ENCODE results near the gene PDGFRB. TPM values are rescaled to one million over a fixed set of nuclear protein-coding genes. Genes with fewer than 3 reads are reported as not detected.

Gene PDGFRB
- total RNA-seq, 2 donors from 2014 or later = 24.1 to 34.2 TPM

DNA sequence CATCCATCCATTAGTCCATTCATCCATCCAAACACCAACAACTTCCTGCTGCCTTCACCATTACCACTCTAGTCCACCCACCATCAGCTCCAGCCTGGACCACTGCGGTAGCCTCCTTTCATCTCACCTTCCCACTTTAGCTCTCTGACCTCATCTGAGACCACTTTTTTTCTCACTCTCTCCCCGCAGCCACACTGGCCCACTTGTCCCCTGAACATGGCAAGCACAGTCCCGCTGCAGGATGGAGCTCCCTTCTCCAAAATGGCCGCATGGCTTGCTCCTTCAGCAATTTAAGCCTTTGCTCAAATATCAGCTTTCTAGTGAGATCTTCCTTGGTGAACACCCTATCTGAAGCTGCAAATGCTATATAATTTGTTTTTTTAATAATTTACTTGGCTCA, 80.4 kb downstream of the PDGFRB start:
- ATAC-seq (no peak), DNase-seq (no peak)
- TF ChIP-seq, protein P1, sequence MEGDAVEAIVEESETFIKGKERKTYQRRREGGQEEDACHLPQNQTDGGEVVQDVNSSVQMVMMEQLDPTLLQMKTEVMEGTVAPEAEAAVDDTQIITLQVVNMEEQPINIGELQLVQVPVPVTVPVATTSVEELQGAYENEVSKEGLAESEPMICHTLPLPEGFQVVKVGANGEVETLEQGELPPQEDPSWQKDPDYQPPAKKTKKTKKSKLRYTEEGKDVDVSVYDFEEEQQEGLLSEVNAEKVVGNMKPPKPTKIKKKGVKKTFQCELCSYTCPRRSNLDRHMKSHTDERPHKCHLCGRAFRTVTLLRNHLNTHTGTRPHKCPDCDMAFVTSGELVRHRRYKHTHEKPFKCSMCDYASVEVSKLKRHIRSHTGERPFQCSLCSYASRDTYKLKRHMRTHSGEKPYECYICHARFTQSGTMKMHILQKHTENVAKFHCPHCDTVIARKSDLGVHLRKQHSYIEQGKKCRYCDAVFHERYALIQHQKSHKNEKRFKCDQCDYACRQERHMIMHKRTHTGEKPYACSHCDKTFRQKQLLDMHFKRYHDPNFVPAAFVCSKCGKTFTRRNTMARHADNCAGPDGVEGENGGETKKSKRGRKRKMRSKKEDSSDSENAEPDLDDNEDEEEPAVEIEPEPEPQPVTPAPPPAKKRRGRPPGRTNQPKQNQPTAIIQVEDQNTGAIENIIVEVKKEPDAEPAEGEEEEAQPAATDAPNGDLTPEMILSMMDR (IDR thresholded peaks at IDR 0.05) = no peak
- TF ChIP-seq POLR2A (IDR thresholded peaks at IDR 0.05) = no peak
- no peak overlapping the region for H3K4me3 ChIP-seq
- intact Hi-C loops (cut with DNase I) = no loop called here
- no peaks in the 10 kb centered on the region for H3K27me3 ChIP-seq
- no peak overlapping the region for H3K27ac ChIP-seq
- 63 to 86% methylated on average over 4 of the region's 4 CpGs for WGBS, 2 donors
- H3K4me1 ChIP-seq = no peaks in the 10 kb centered on the region
- no peaks in the 10 kb centered on the region for H3K36me3 ChIP-seq (replicated peaks in 1 of 2; ENCODE audit: insufficient read depth in 1 of 2, low read depth in 2 of 2)
- H3K9me3 ChIP-seq = no peaks in the 10 kb centered on the region

- H3K36me3 ChIP-seq (replicated peaks in 1 of 2; ENCODE audit: insufficient read depth in 1 of 2, low read depth in 2 of 2) = no peaks in the 10 kb centered on the region
- TF ChIP-seq POLR2A (IDR thresholded peaks at IDR 0.05) = no peak
- TF ChIP-seq, protein P1 (IDR thresholded peaks at IDR 0.05) = no peak
- intact Hi-C loops (cut with DNase I) = no loop called here
- ATAC-seq = no peak
- WGBS, 2 donors = 80 to 82% methylated on average over 3 of the region's 3 CpGs
- no peaks in the 10 kb centered on the region for H3K4me1 ChIP-seq
- no peaks in the 10 kb centered on the region for H3K9me3 ChIP-seq
- no peaks in the 10 kb centered on the region for H3K27me3 ChIP-seq
- H3K4me3 ChIP-seq = no peak overlapping the region
- no peak overlapping the region for H3K27ac ChIP-seq
- no peak for DNase-seq
These were observed 82.0 kb downstream of the PDGFRB start for GRCh38 chr5:150073677-150074076.

GRCh38 chr5:150073086-150073625, 82.5 kb downstream of the PDGFRB start:
- intact Hi-C loops (cut with DNase I) = no loop called here
- no peak for TF ChIP-seq POLR2A (IDR thresholded peaks at IDR 0.05)
- TF ChIP-seq, protein P1 (IDR thresholded peaks at IDR 0.05) = no peak
- WGBS, 2 donors = 56 to 71% methylated on average over 5 of the region's 5 CpGs

DNA sequence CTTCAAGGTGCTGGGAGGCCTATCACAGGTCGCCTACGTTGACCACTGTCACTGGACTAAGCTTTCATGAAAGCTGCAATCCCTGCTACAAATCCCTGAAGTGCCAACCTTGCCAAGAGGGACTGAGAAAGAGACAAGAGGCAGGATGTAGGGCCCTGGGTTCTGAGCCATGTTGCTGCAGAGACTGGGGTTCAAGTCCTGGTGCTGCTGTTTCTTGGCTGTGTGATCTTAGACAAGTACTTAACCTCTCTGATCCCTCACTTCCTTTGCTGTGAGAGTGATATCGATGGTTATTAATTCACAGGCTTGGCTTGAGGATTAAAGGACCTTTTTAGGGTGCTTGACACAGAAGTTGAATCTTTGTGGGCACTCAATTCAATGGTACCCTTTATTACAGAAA, 84.8 kb downstream of the PDGFRB start:
- Histone ChIP-seq H3K9me3 (no peaks in the 10 kb centered on the region), H3K4me1 (no peaks in the 10 kb centered on the region), H3K4me3 (no peak overlapping the region), H3K36me3 (replicated peaks in 1 of 2; ENCODE audit: insufficient read depth in 1 of 2, low read depth in 2 of 2) (no peaks in the 10 kb centered on the region), H3K27me3 (no peaks in the 10 kb centered on the region), H3K27ac (no peak overlapping the region)
- ATAC-seq = no peak
- DNase-seq = no peak
- intact Hi-C loops (cut with DNase I) = no loop called here
- 90 to 91% methylated on average over 3 of the region's 3 CpGs for WGBS, 2 donors
- TF ChIP-seq POLR2A (IDR thresholded peaks at IDR 0.05) = no peak

More at GRCh38 chr5:150073086-150073625, 82.5 kb downstream of the PDGFRB start:
- Histone ChIP-seq H3K27ac (no peak overlapping the region), H3K9me3 (no peaks in the 10 kb centered on the region), H3K36me3 (replicated peaks in 1 of 2; ENCODE audit: insufficient read depth in 1 of 2, low read depth in 2 of 2) (no peaks in the 10 kb centered on the region), H3K27me3 (no peaks in the 10 kb centered on the region), H3K4me1 (no peaks in the 10 kb centered on the region), H3K4me3 (no peak overlapping the region)
- peak in 2 of 4 donors; percentile 1 to 6 for DNase-seq
- no peak for ATAC-seq

DNA sequence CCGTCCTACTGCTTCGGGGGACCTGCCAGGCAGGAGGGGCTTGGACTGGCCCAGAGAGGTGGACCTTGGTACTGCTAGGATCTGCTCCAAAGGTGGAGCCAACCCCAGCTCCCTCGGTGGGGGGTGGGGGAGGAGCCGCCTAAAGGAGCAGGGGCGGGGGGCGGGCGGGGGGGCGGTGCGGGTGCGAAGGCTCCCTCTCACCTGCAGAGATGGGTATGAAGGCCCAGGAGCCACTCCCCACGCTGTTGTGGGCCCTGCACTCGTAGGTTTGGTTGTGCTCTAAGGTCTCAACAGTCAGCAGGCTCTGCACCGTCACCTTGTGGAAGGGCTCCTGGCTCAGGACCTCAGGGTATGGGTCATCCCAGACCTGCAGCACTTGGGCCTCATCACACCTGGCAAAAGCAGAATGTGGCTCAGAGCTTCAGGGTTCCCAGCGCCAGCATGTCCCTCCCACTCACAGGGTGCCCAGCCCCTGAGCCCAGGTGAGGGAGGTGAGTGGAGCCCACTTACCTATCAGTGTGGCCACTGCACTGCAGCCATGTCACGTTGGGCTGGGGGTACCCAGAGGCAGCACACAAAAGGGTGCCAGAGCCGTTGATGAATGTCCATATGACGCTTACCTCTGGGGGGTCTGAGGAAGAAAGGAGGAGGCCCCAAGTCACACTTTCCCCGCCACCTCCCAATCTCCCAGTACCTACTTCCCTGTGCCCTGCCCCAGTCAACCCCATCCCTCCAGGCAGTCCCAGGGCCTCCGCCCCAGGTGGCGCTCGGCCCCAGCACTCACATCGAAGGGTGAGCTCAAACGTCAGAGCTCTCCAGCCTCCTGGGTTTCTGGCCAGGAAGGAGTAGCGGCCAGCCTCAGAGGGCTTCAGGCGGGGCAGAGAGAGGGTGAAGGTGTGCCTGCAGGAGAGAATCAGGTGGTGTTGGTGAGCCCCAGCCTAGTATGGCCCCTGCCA, 85.7 kb downstream of the PDGFRB start:
- H3K9me3 ChIP-seq = no peaks in the 10 kb centered on the region
- H3K27me3 ChIP-seq = no peaks in the 10 kb centered on the region
- intact Hi-C loops (cut with DNase I) = no loop called here
- no peak for ATAC-seq
- no peak for TF ChIP-seq POLR2A (IDR thresholded peaks at IDR 0.05)
- TF ChIP-seq, protein P1 (IDR thresholded peaks at IDR 0.05) = no peak
- H3K27ac ChIP-seq = no peak overlapping the region
- DNase-seq = no peak
- H3K4me1 ChIP-seq = no peaks in the 10 kb centered on the region
- no peaks in the 10 kb centered on the region for H3K36me3 ChIP-seq (replicated peaks in 1 of 2; ENCODE audit: insufficient read depth in 1 of 2, low read depth in 2 of 2)
- H3K4me3 ChIP-seq = no peak overlapping the region
- 73 to 78% methylated on average over 13 to 23 of the region's 25 CpGs for WGBS, 2 donors

All from body of pancreas (tissue), 4 donors.